ENCODE data around the gene RRM1. TPM values are rescaled to one million over a fixed set of nuclear protein-coding genes. Genes with fewer than 3 reads are reported as not detected.
"Not testable (repeated sequence)": the region's sequence is repeated elsewhere in the genome, so short reads cannot be mapped to it uniquely, and the experiment has no call there.

The RRM1 gene
- total and polyA plus RNA-seq, 2 experiments from 2014 or later, result 73.4 to 91.1 TPM

DNA sequence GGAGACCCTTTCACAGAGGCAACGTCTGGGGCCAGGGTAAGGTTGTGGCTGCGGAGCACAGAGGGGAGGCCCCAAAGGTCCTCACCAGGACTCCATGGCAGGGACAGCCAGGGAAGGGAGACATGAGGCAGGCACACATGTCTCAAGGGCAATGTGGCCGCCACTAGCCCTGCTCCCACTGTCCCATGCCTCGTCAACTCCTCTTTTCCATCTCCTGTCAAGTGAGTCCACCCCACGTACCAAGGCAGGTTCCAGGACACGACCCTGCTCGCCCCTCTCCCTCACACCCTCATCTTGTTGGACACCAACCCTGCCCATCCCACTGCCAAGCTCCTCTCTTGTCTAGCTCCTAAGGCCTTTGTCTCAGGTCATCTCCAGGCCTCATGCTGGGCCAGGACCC is 73.2 kb downstream of the RRM1 start:
- Histone ChIP-seq H3K9me2 (ENCODE audit: insufficient read depth) (no peaks in the 10 kb centered on the region), H3K36me3 (ENCODE audit: low read depth) (no peaks in the 10 kb centered on the region), H3K79me2 (ENCODE audit: insufficient read depth) (no peaks in the 10 kb centered on the region), H4K20me1 (ENCODE audit: insufficient read depth) (no peaks in the 10 kb centered on the region), H3K4me3 (no peak overlapping the region), H3F3A (ENCODE audit: insufficient read depth) (no peaks in the 10 kb centered on the region), H3K27ac (no peak overlapping the region), H3K4me1 (ENCODE audit: insufficient read depth) (no peaks in the 10 kb centered on the region), H3K27me3 (replicated peaks; ENCODE audit: insufficient read depth) (no peaks in the 10 kb centered on the region), H3K9ac (no peak overlapping the region), H2AFZ (no peak overlapping the region), H3K9me3 (ENCODE audit: low read depth) (no peaks in the 10 kb centered on the region), H3K4me2 (ENCODE audit: unreplicated experiment) (no peak overlapping the region)
- no peak for TF ChIP-seq EZH2phosphoT487 (IDR thresholded peaks at IDR 0.05; ENCODE audit: insufficient read depth, low read depth)
- TF ChIP-seq EZH2 (IDR thresholded peaks at IDR 0.05; ENCODE audit: insufficient read depth, poor library complexity, severe bottlenecking), result no peak
- DNase-seq, result no peak
- WGBS, 2 experiments (ENCODE audit: low coverage in 1 of 2, low lambda C conversion rate in 2 of 2, missing lambda C conversion rate in 2 of 2), result 31 to 32% methylated on average over 7 of the region's 7 CpGs
- in situ Hi-C loops (cut with MboI), result no loop called here

DNA sequence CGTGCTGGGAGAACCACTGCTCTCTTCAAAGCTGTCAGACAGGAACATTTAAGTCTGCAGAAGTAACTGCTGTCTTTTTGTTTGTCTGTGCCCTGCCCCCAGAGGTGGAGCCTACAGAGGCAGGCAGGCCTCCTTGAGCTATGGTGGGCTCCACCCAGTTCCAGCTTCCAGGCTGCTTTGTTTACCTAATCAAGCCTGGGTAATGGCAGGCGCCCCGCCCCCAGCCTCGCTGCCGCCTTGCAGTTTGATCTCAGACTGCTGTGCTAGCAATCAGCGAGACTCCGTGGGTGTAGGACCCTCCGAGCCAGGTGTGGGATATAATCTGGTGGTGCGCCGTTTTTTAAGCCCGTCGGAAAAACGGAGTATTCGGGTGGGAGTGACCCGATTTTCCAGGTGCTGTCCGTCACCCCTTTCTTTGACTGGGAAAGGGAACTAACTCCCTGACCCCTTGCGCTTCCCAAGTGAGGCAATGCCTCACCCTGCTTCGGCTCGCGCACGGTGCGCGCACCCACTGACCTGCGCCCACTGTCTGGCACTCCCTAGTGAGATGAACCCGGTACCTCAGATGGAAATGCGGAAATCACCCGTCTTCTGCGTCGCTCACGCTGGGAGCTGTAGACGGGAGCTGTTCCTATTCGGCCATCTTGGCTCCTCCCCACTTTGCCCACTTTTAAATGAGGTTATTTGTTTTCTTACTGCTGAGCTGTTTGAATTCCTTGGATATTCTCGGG is 81.2 kb downstream of the RRM1 start:
- not testable (repeated sequence) for H4K20me1 ChIP-seq (ENCODE audit: insufficient read depth); H3K27me3 ChIP-seq (replicated peaks; ENCODE audit: insufficient read depth); H3K79me2 ChIP-seq (ENCODE audit: insufficient read depth); H3K9me2 ChIP-seq (ENCODE audit: insufficient read depth); H3K36me3 ChIP-seq (ENCODE audit: low read depth); H3K27ac ChIP-seq; H3K9me3 ChIP-seq (ENCODE audit: low read depth); DNase-seq; H3F3A ChIP-seq (ENCODE audit: insufficient read depth); H3K4me3 ChIP-seq; H2AFZ ChIP-seq; H3K4me2 ChIP-seq (ENCODE audit: unreplicated experiment); H3K9ac ChIP-seq; H3K4me1 ChIP-seq (ENCODE audit: insufficient read depth)
- 68 to 76% methylated on average over 21 to 32 of the region's 33 CpGs for WGBS, 2 experiments (ENCODE audit: low coverage in 1 of 2, low lambda C conversion rate in 2 of 2, missing lambda C conversion rate in 2 of 2)
- in situ Hi-C loops (cut with MboI), result loop anchor here (25.0 kb wide), 2 partner anchors 312 to 812 kb away; partner anchors contain the start of genes OR51L1 and OR52K1

DNA sequence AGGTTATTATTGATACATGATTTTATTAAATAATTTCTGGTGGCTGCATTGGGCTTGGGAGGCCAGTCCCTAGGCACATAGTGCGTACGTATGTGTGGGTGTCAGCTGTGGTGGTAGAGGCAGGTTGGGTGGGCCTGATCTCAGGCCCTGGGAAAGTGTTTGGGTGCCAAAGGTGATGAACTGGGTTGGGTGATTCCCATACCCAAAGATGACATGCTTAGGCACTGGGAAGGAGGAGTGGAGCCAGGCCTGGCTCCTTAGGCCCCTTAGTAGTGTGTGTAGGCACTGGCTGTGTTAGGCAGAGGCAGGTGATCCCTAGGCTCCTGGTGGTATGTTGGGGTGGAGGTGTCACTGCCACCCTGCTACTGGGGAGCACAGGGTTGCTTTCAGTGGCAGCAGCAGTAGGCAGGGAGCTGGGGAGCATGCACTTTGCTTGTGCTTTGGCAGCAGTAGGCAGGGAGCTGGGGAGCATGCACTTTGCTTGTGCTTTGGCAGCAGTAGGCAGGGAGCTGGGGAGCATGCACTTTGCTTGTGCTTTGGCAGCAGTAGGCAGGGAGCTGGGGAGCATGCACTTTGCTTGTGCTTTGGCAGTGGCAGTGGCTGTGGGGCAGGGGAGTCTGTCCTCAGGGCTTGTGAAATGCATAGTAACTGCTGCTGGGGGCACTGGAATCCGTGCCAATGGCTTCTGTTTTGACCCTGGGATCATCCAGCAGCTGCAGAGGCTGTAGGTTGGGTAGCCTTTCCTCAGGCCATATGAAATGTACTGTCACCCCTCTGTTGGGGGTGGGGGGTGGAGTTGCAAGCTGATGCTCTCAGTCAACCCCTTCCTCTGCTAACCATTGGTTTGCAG is 84.4 kb downstream of the RRM1 start:
- no peaks in the 10 kb centered on the region for H3K36me3 ChIP-seq (ENCODE audit: low read depth)
- no peak overlapping the region for H3K4me3 ChIP-seq
- H3K9me3 ChIP-seq (ENCODE audit: low read depth), result no peaks in the 10 kb centered on the region
- no peak overlapping the region for H2AFZ ChIP-seq
- no peak overlapping the region for H3K27ac ChIP-seq
- H3F3A ChIP-seq (ENCODE audit: insufficient read depth), result no peaks in the 10 kb centered on the region
- DNase-seq, result no peak
- H3K9ac ChIP-seq, result no peak overlapping the region
- no peak overlapping the region for H3K4me2 ChIP-seq (ENCODE audit: unreplicated experiment)
- H4K20me1 ChIP-seq (ENCODE audit: insufficient read depth), result no peaks in the 10 kb centered on the region
- no peaks in the 10 kb centered on the region for H3K79me2 ChIP-seq (ENCODE audit: insufficient read depth)
- WGBS, 2 experiments (ENCODE audit: low coverage in 1 of 2, low lambda C conversion rate in 2 of 2, missing lambda C conversion rate in 2 of 2), result 66 to 67% methylated on average over 3 of the region's 3 CpGs
- no peaks in the 10 kb centered on the region for H3K27me3 ChIP-seq (replicated peaks; ENCODE audit: insufficient read depth)
- no peaks in the 10 kb centered on the region for H3K9me2 ChIP-seq (ENCODE audit: insufficient read depth)
- TF ChIP-seq EZH2 (IDR thresholded peaks at IDR 0.05; ENCODE audit: insufficient read depth, poor library complexity, severe bottlenecking), result no peak
- no peak for TF ChIP-seq EZH2phosphoT487 (IDR thresholded peaks at IDR 0.05; ENCODE audit: insufficient read depth, low read depth)
- in situ Hi-C loops (cut with MboI), result loop anchor here (25.0 kb wide), 2 partner anchors 308 to 808 kb away; partner anchors contain the start of genes OR51L1 and OR52K1
- H3K4me1 ChIP-seq (ENCODE audit: insufficient read depth), result no peaks in the 10 kb centered on the region

DNA sequence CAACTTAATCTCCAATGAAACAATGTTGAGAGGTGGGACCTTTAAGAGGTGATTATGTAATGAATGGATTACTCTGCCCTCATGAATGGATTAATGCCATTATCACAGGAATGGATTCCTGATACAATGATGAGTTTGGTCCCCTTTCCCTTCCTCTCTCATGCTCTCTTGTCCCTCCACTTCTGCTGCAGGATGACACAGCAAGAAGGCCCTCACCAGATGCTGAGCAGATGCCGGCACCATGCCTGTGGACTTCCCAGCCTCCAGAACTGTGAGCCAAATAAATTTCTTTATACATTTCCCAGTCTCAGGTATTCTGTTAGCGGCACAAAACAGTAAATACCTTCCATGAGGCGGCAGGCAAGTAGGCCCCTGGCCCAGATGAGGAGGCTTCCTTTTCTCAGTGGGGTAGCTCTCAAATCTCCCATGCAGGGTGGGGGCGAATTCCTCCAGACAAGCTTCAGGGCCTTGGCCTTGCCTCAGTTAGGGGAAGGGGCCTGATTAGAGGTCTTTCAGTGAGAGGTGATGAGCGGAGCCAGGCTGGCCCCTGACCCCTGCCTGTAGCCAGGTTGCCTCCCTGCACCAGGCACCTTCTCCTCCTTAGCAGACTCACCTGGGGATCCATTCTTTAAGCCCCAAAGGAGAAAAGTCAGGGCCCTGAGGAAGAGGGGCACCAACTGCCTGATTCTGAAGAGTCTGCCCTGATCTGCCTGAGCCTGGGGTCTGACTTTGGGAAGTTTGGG is 86.0 kb downstream of the RRM1 start:
- no peaks in the 10 kb centered on the region for H3K4me1 ChIP-seq (ENCODE audit: insufficient read depth)
- no peak overlapping the region for H3K4me2 ChIP-seq (ENCODE audit: unreplicated experiment)
- no peaks in the 10 kb centered on the region for H3F3A ChIP-seq (ENCODE audit: insufficient read depth)
- no peaks in the 10 kb centered on the region for H4K20me1 ChIP-seq (ENCODE audit: insufficient read depth)
- H3K9ac ChIP-seq, result no peak overlapping the region
- no peak for DNase-seq
- no peaks in the 10 kb centered on the region for H3K9me2 ChIP-seq (ENCODE audit: insufficient read depth)
- no peaks in the 10 kb centered on the region for H3K36me3 ChIP-seq (ENCODE audit: low read depth)
- TF ChIP-seq EZH2 (IDR thresholded peaks at IDR 0.05; ENCODE audit: insufficient read depth, poor library complexity, severe bottlenecking) (no peak), EZH2phosphoT487 (IDR thresholded peaks at IDR 0.05; ENCODE audit: insufficient read depth, low read depth) (no peak)
- H3K4me3 ChIP-seq, result no peak overlapping the region
- H3K9me3 ChIP-seq (ENCODE audit: low read depth), result no peaks in the 10 kb centered on the region
- no peaks in the 10 kb centered on the region for H3K27me3 ChIP-seq (replicated peaks; ENCODE audit: insufficient read depth)
- WGBS, 2 experiments (ENCODE audit: low coverage in 1 of 2, low lambda C conversion rate in 2 of 2, missing lambda C conversion rate in 2 of 2), result 72 to 75% methylated on average over 5 of the region's 5 CpGs
- H3K27ac ChIP-seq, result no peak overlapping the region
- no peak overlapping the region for H2AFZ ChIP-seq
- no peaks in the 10 kb centered on the region for H3K79me2 ChIP-seq (ENCODE audit: insufficient read depth)
- in situ Hi-C loops (cut with MboI), result loop anchor here (25.0 kb wide), 2 partner anchors 307 to 807 kb away; partner anchors contain the start of genes OR51L1 and OR52K1

All from GM23248 (cell line).